HL-60/S4 treated with phorbol 12-myristate 13-acetate at 8.2 ng/mL for 4 days and 3 days (cell line): ENCODE measurements around the gene NTM.

Experiments used
- in situ Hi-C: fragments of 300-500 bp; cut with MboI; formaldehyde crosslinking; loops from 2 replicates; pipeline ENCODE4 v1.15.0; 2022; ENCODE audit warnings: low sequenced_read_pairs

NTM gene

GRCh38 chr11:132114743-132115142, 744.3 kb downstream of the NTM start:
- in situ Hi-C loops = no loop called here

DNA sequence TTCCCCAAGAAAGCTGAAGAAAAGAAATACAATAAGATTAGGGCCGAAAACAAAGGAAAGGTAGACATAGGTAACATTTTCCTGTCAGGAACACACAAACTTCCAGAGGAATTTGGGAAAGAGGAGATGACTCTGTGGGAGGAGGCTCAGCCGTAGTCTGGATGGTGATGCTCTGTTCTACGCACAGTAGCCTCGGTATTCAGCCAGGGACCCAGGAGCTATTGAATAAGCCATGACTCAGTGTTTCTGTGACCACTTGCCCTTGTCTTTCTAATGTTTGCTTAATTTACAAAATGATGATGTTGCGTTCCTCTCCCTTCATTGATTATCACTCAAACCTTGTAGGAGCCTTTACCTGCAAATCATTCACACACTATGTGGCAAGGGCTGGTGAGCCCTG, 745.0 kb downstream of the NTM start:
- in situ Hi-C loops = no loop called here

- in situ Hi-C loops = no loop called here
Observed at GRCh38 chr11:132116516-132116915, 746.1 kb downstream of the NTM start.

- in situ Hi-C loops = no loop called here
Observed at GRCh38 chr11:132118661-132119060, 748.2 kb downstream of the NTM start.

DNA sequence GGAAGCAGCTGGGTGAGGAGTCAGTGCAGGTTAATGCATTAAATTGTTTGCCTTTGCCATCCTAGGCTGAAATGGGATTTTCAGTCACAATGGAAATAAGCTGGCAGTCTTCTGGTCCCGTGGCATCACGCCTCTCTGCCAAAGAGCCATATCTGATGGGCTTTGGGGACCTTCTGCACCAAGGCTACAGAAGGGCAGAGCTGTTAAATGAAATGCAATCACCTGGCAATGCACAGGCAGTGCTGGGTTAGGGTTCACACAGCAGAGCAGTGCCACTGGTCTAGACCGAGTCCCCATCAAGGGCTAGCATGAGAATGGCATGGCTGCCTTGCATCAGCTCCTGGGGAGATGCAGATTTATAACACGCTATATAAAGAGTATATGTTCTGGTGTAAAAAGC, 749.2 kb downstream of the NTM start:
- in situ Hi-C loops = no loop called here

- in situ Hi-C loops = no loop called here
Observed at GRCh38 chr11:132122735-132123134, 752.3 kb downstream of the NTM start.

GRCh38 chr11:132123449-132123848, 753.0 kb downstream of the NTM start:
- in situ Hi-C loops = no loop called here

GRCh38 chr11:132123854-132124835, 753.7 kb downstream of the NTM start:
- in situ Hi-C loops = no loop called here

DNA sequence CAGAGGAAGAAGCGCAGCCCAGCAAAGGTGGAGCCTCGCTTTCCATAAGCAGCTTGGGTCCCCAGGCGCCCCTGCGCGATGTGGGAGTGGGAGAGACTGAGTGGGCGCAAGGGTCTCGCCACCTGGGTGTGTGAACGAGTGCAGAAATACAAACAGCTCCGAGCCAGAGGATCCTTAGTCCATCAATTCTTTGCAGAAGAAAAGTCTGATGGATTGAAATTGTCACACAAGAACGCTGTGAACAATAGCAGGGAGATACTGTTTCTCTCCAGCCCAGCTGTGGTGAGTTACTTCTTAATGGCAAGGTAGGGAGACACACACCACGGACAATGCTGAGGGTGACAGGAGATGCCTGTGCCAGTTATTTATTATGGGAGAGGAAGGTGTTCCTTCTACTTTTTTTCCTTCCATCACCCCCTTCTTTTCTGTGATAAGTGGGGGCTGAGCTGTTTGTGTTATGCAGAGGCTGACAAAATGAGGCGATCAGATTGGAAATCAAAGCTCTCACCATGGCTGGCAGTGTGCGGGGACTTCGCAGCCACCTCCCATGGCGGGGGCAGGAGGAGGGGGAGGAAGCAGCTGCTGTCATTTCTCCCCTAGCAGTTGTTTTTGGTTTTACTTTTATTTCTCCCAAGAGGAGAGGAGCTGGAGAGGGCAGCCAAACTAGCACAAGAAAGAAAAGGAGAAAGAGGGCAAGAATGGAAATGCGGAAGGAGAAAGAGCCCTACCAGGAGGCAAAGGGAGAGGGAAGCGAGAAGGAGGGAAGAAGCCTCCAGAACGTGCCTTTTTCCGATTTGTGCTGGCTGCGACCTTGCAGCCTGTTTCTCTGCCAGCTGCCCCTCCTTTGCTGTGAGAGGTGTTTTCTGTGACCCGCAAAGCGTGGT, 755.8 kb downstream of the NTM start:
- in situ Hi-C loops = no loop called here

GRCh38 chr11:132126973-132127899, 756.8 kb downstream of the NTM start:
- in situ Hi-C loops = no loop called here

DNA sequence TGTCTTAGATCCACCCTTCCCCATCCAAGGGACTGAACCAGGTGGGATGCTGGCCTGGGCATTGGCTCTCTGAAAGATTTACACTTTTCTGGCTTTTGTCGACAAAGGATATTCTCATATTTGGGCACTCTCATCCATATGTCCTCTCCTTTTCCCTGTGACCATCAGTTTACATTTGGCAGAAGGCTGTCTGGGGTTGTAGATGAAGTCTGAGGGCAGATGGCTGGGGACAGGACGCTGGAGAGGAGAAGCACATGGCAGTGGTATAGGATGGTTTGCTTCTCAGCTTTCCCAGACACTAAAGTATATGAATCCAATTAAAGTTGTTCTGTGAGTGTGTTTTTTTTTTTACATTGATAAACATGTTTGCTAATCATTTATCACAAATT, 757.5 kb downstream of the NTM start:
- in situ Hi-C loops = no loop called here

GRCh38 chr11:132131047-132131446, 760.6 kb downstream of the NTM start:
- in situ Hi-C loops = no loop called here

DNA sequence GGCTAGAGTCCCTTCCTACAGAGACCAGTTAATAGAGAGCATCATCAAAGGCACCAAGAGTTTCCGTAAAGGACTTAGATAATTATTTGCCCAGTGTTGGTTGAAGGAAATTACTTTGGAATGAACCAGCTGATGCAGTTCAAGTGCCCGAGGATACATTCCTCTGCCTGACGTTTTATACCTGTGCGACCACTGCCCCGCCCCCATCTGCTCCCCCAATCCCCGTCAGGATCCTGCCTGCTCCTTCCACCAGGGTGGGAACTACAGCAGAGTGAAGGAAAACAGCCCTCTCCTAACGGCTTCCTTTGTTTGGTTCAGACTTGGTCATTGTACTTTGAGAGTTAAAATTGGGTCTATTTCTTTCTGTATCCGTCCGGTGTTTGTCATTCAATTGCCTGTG, 761.5 kb downstream of the NTM start:
- in situ Hi-C loops = no loop called here

GRCh38 chr11:132134322-132134721, 763.9 kb downstream of the NTM start:
- in situ Hi-C loops = no loop called here

DNA sequence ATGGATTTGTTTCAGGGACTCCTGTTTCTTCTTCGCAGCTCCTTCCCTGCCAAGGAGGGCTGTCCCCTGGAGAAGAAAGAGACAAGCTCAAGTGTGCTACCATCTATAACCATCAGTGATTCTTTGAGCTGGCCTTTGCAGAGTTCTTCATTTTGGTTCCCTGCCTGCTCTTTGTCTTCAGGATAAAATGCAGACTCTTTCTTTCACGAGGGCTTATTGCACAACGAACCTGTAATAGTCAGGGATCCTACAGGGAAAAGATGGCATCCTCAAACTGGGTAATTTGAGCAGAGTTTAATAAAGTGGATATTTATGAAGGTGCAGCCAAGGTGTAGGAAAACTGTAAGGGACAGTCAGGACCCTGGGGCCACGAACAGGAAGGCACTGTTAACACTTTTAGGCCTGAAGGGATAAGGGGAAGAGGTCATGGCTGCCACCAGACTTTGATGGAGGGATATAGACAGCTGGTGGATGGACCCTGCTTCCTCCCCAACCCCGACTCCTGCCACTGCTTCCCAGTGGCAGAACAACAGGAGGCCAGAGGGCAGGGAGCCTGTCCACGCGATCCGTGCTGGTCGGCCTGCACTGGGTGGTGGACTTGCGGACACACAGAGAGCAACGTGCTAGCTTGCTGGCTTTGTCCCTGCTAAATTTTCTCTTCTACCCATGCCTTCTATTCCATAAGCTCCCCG, 767.0 kb downstream of the NTM start:
- in situ Hi-C loops = no loop called here

- in situ Hi-C loops = no loop called here
Observed at GRCh38 chr11:132137981-132138313, 767.5 kb downstream of the NTM start.

DNA sequence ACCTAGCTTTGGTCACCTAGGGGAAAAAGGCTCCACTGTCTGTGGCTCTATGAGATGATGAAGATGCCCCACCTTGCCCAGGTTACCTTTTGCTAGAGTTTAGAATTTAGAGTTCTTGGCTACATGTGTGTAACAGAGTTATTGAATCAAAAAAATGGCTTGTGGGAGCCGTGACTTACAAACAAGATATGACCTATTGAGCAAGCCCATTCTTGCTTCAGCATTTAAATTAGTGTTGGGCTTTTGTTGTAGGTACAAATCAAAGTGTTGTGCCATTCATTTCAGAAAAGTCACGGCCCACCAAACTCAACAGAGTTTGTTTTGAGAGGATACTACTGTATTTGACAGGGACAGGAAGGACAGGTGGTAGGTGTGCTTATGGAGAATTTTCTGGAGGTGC, 768.8 kb downstream of the NTM start:
- in situ Hi-C loops = no loop called here

DNA sequence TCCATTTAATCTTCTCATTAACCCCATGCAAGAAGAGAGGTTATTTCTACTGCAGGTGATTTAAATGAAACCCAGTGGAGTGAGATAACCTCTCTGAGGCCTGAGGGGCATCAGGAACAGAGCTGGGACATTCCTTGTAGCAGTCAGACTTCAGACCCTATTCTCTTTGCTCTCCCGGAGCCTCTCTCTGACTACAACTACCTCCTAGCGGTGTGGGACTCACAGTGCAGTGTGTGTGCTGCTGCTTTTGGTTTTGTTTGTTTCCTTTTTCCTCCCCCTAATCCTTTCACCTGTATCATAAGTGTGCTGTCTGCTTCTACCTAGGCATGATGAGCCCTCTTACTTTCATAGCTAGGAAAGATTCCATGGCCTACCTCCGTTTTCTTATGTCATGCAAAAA, 769.6 kb downstream of the NTM start:
- in situ Hi-C loops = no loop called here

GRCh38 chr11:132142121-132142520, 771.7 kb downstream of the NTM start:
- in situ Hi-C loops = no loop called here

- in situ Hi-C loops = no loop called here
Observed at GRCh38 chr11:132142554-132142953, 772.1 kb downstream of the NTM start.
